ENCODE data around the gene DUSP1.
A peak's percentile ranks its signal among the peaks of the same experiment; 100 is the strongest.
"Not testable (repeated sequence)": the region's sequence is repeated elsewhere in the genome, so short reads cannot be mapped to it uniquely, and the experiment has no call there.

Gene DUSP1, protein sequence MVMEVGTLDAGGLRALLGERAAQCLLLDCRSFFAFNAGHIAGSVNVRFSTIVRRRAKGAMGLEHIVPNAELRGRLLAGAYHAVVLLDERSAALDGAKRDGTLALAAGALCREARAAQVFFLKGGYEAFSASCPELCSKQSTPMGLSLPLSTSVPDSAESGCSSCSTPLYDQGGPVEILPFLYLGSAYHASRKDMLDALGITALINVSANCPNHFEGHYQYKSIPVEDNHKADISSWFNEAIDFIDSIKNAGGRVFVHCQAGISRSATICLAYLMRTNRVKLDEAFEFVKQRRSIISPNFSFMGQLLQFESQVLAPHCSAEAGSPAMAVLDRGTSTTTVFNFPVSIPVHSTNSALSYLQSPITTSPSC

GRCh38 chr5:172770675-172771438, at the start of gene DUSP1:
Gene DUSP1 (minus strand): TSS chr5:172771195. CDS start chr5:172770952, 243 bp downstream.
- DNase-seq (ENCODE audit: low read depth, low spot score): no peak
- H3K27me3 ChIP-seq (ENCODE audit: control insufficient read depth, insufficient read depth, low read length): no peaks in the 10 kb centered on the region; the same call in 1 of the 2 replicates
- H3K36me3 ChIP-seq (ENCODE audit: control insufficient read depth, insufficient read depth, low read length): peaks cover 8% of the 10 kb centered on the region
- no CpG with 5 or more reads among the region's 89 CpGs for WGBS (ENCODE audit: insufficient coverage, insufficient read length)
- no peak within 1 kb of the TSS for H3K27ac ChIP-seq (ENCODE audit: low read length)
- peak within 1 kb of the TSS; percentile 86 for H3K4me3 ChIP-seq (ENCODE audit: low read length)
- no peaks in the 10 kb centered on the region for H3K9me3 ChIP-seq (ENCODE audit: control insufficient read depth, insufficient read depth, low read length)
- H3K4me1 ChIP-seq (ENCODE audit: control insufficient read depth, insufficient read depth, low read length): peaks cover 2% of the 10 kb centered on the region; the same call in 1 of the 2 replicates

DNA sequence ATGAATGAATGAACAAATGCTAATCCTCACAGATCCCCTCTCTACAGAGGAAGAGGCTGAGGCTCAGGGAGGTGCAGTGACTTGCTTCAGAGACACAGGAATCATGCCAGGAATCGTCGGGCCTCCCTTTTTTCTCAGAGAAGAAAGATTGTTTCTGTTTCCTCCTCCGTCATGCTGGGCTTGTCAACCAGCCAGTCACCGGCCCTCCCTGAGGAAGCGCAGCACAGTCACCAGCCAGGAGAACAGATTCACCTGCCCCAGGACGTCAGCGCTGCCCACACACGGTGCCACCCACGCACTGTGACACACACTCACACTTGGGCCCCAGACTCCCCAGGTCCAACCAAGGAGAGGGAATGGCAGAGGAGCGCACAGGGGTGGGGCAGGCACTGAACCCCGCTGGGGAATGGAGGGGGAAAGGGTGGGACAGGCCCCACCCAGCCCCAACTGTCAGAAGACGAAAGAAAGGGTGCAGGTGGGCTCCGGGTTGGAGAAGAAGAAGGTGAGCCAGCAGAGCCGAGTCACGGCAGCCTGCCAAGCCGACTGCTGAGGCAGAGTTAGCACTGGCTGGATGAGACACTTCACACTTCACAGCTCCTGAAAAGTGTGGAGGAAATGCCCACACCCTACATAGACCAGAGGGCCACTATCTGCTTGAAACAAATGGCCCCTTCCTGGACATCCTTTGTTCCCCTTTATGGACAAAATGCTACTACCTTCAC, 49.2 kb upstream of the DUSP1 start:
- WGBS (ENCODE audit: insufficient coverage, insufficient read length): no CpG with 5 or more reads among the region's 16 CpGs

DNA sequence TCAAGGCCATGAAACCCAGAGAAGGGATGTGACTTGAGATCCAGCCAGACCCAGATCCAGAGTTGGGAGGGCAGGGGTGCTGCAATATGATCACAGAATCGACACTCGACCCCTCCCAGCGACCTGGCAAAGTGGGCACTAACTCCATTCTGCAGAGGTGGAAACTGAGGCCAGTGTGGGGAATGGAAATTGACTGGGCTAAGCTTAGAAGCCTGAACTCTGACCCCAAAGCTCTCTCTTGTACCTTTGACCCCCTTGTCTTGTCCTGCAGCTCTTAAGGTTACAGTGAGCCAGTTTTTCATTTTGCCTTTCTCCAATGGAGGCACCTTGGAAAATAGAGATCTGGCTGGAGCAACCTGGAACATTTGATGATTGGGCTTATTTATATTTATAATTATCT, 48.6 kb upstream of the DUSP1 start:
- no peaks in the 10 kb centered on the region for H3K9me3 ChIP-seq (ENCODE audit: control insufficient read depth, insufficient read depth, low read length)
- 0 out of 2 replicates have a peak, but pooled peaks cover 3% of the 10 kb centered on the region for H3K4me1 ChIP-seq (ENCODE audit: control insufficient read depth, insufficient read depth, low read length)
- DNase-seq (ENCODE audit: low read depth, low spot score): no peak
- no peaks in the 10 kb centered on the region for H3K27me3 ChIP-seq (ENCODE audit: control insufficient read depth, insufficient read depth, low read length)
- H3K36me3 ChIP-seq (ENCODE audit: control insufficient read depth, insufficient read depth, low read length): no peaks in the 10 kb centered on the region
- H3K27ac ChIP-seq (ENCODE audit: low read length): no peak overlapping the region
- no peak overlapping the region for H3K4me3 ChIP-seq (ENCODE audit: low read length)
- WGBS (ENCODE audit: insufficient coverage, insufficient read length): no CpG with 5 or more reads among the region's 3 CpGs

More for the DNA sequence above, 49.2 kb upstream of the DUSP1 start:
- no peak overlapping the region for H3K27ac ChIP-seq (ENCODE audit: low read length)
- H3K27me3 ChIP-seq (ENCODE audit: control insufficient read depth, insufficient read depth, low read length): no peaks in the 10 kb centered on the region
- H3K4me1 ChIP-seq (ENCODE audit: control insufficient read depth, insufficient read depth, low read length): 0 out of 2 replicates have a peak, but pooled peaks cover 3% of the 10 kb centered on the region
- H3K36me3 ChIP-seq (ENCODE audit: control insufficient read depth, insufficient read depth, low read length): no peaks in the 10 kb centered on the region
- no peak overlapping the region for H3K4me3 ChIP-seq (ENCODE audit: low read length)
- H3K9me3 ChIP-seq (ENCODE audit: control insufficient read depth, insufficient read depth, low read length): no peaks in the 10 kb centered on the region
- no peak for DNase-seq (ENCODE audit: low read depth, low spot score)

DNA sequence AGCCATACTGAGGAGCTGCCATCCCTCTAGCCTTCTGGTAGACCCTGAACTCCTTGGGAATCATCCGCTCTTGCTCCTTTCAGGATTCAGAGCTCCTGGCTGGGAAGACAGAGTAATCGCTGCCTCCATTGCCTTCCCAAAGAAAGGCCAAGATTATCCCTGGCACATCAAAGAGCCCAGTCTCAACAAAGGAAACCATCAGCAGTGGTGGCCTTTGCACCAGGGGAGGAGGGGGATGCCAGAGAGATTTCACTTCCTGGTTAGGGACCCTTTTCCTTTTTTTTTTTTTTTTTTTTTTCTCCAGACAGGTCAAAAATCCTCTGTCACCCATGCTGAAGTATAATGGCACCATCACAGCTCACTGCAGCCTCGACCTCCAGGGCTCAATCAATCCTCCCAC, 47.1 kb upstream of the DUSP1 start:
- WGBS (ENCODE audit: insufficient coverage, insufficient read length): no CpG with 5 or more reads among the region's 3 CpGs
- H3K36me3 ChIP-seq (ENCODE audit: control insufficient read depth, insufficient read depth, low read length): no peaks in the 10 kb centered on the region

GRCh38 chr5:172817664-172818063, 46.7 kb upstream of the DUSP1 start:
- Histone ChIP-seq H3K27ac (ENCODE audit: low read length) (no peak overlapping the region), H3K36me3 (ENCODE audit: control insufficient read depth, insufficient read depth, low read length) (no peaks in the 10 kb centered on the region), H3K9me3 (ENCODE audit: control insufficient read depth, insufficient read depth, low read length) (no peaks in the 10 kb centered on the region), H3K4me3 (ENCODE audit: low read length) (no peak overlapping the region), H3K4me1 (ENCODE audit: control insufficient read depth, insufficient read depth, low read length) (no peaks in the 10 kb centered on the region), H3K27me3 (ENCODE audit: control insufficient read depth, insufficient read depth, low read length) (no peaks in the 10 kb centered on the region)
- DNase-seq (ENCODE audit: low read depth, low spot score): no peak
- WGBS (ENCODE audit: insufficient coverage, insufficient read length): no CpG with 5 or more reads among the region's 7 CpGs

More for the DNA sequence above, 47.1 kb upstream of the DUSP1 start:
- Histone ChIP-seq H3K27ac (ENCODE audit: low read length) (no peak overlapping the region), H3K4me3 (ENCODE audit: low read length) (no peak overlapping the region), H3K9me3 (ENCODE audit: control insufficient read depth, insufficient read depth, low read length) (no peaks in the 10 kb centered on the region), H3K4me1 (ENCODE audit: control insufficient read depth, insufficient read depth, low read length) (no peaks in the 10 kb centered on the region), H3K27me3 (ENCODE audit: control insufficient read depth, insufficient read depth, low read length) (no peaks in the 10 kb centered on the region)
- DNase-seq (ENCODE audit: low read depth, low spot score): no peak

GRCh38 chr5:172816925-172817562, 46.0 kb upstream of the DUSP1 start:
- no peak for DNase-seq (ENCODE audit: low read depth, low spot score)
- no CpG with 5 or more reads among the region's 5 CpGs for WGBS (ENCODE audit: insufficient coverage, insufficient read length)
- Histone ChIP-seq H3K4me3 (ENCODE audit: low read length) (no peak overlapping the region), H3K4me1 (ENCODE audit: control insufficient read depth, insufficient read depth, low read length) (no peaks in the 10 kb centered on the region), H3K9me3 (ENCODE audit: control insufficient read depth, insufficient read depth, low read length) (no peaks in the 10 kb centered on the region), H3K27me3 (ENCODE audit: control insufficient read depth, insufficient read depth, low read length) (no peaks in the 10 kb centered on the region), H3K36me3 (ENCODE audit: control insufficient read depth, insufficient read depth, low read length) (no peaks in the 10 kb centered on the region), H3K27ac (ENCODE audit: low read length) (no peak overlapping the region)

- H3K9me3 ChIP-seq (ENCODE audit: control insufficient read depth, insufficient read depth, low read length): no peaks in the 10 kb centered on the region
- H3K27me3 ChIP-seq (ENCODE audit: control insufficient read depth, insufficient read depth, low read length): no peaks in the 10 kb centered on the region
- no CpG with 5 or more reads among the region's 7 CpGs for WGBS (ENCODE audit: insufficient coverage, insufficient read length)
- no peaks in the 10 kb centered on the region for H3K36me3 ChIP-seq (ENCODE audit: control insufficient read depth, insufficient read depth, low read length)
- no peak overlapping the region for H3K4me3 ChIP-seq (ENCODE audit: low read length)
- no peak for DNase-seq (ENCODE audit: low read depth, low spot score)
- no peak overlapping the region for H3K27ac ChIP-seq (ENCODE audit: low read length)
- no peaks in the 10 kb centered on the region for H3K4me1 ChIP-seq (ENCODE audit: control insufficient read depth, insufficient read depth, low read length)
Observed at GRCh38 chr5:172815631-172816030, 44.6 kb upstream of the DUSP1 start.

DNA sequence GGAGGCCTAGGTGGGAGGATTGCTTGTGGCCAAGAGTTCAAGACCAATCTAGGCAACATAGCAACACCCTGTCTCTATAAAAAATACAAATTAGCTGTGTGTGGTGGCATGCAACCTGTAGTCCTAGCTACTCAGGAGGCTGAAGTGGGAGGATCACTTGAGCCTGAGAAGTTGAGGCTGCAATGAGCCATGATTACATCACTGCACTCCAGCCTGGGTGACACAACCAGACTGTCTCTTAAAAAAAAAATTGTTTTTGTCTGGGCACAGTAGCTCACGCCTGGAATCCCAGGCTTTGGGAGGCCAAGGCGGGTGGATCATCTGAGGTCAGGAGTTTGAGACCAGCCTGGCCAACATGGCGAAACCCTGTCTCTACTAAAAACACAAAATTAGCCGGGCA, 40.0 kb upstream of the DUSP1 start:
- not testable (repeated sequence) for DNase-seq (ENCODE audit: low read depth, low spot score); H3K4me1 ChIP-seq (ENCODE audit: control insufficient read depth, insufficient read depth, low read length); H3K4me3 ChIP-seq (ENCODE audit: low read length); H3K36me3 ChIP-seq (ENCODE audit: control insufficient read depth, insufficient read depth, low read length); H3K27ac ChIP-seq (ENCODE audit: low read length); H3K27me3 ChIP-seq (ENCODE audit: control insufficient read depth, insufficient read depth, low read length); H3K9me3 ChIP-seq (ENCODE audit: control insufficient read depth, insufficient read depth, low read length)
- WGBS (ENCODE audit: insufficient coverage, insufficient read length): no CpG with 5 or more reads among the region's 4 CpGs

GRCh38 chr5:172809774-172810173, 38.8 kb upstream of the DUSP1 start:
- Histone ChIP-seq H3K4me3 (ENCODE audit: low read length) (no peak overlapping the region), H3K36me3 (ENCODE audit: control insufficient read depth, insufficient read depth, low read length) (no peaks in the 10 kb centered on the region), H3K27me3 (ENCODE audit: control insufficient read depth, insufficient read depth, low read length) (no peaks in the 10 kb centered on the region; the same call in 1 of the 2 replicates), H3K9me3 (ENCODE audit: control insufficient read depth, insufficient read depth, low read length) (no peaks in the 10 kb centered on the region), H3K4me1 (ENCODE audit: control insufficient read depth, insufficient read depth, low read length) (no peaks in the 10 kb centered on the region), H3K27ac (ENCODE audit: low read length) (no peak overlapping the region)
- no CpG with 5 or more reads among the region's 2 CpGs for WGBS (ENCODE audit: insufficient coverage, insufficient read length)
- DNase-seq (ENCODE audit: low read depth, low spot score): no peak

Measured in iPS DF 6.9 (cell line).